Prostate gland (tissue), 2 donors: Measurements from ENCODE around the gene PPP2R5E.

Experiments used
- POLR2A ChIP-seq: fragments of 450-650 bp; IDR thresholded peaks from one replicate; pipeline ENCODE4 v1.6.1; 2016; ENCODE audit warnings: antibody characterized with exemption, mild to moderate bottlenecking
- POLR2AphosphoS5 ChIP-seq: sonication (generic); formaldehyde crosslinking; IDR thresholded peaks from one replicate; pipeline ENCODE4 v1.6.1; 2017; ENCODE audit warnings: antibody characterized with exemption
- TF ChIP-seq, protein P1 (sequence below), 4 experiments: fragments of 200-600 bp in 2 of 4; fragments of 450-650 bp in 2 of 4; sonication (generic) in 2 of 4; IDR thresholded peaks; 1 replicate in 3 of 4; 2 replicates in 1 of 4; pipeline ENCODE4 v1.5.1; 2016 to 2019; ENCODE audit warnings: antibody characterized with exemption in 4 of 4, mild to moderate bottlenecking in 2 of 4, moderate library complexity in 2 of 4

DNA sequence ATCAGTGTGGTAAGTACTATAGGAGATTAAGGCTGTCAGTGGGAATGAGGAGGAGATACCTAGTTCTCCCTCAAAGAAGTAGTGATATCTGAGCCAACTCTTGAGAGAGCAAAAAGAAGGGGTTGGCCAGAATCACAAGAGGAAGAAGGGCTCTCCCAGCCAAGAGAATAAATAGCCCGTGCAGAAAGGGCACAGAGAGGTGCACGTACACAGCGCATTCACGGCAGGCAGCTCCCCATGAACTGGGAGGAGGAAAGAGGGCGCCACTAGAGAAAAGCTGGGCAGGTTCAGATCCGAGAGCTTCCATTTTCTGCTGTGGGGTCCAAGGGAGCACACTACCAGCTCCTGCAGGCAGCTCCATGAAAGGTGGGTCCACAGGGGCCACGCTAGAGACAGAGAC lies 59.9 kb downstream of the PPP2R5E start:
- TF ChIP-seq, protein P1, sequence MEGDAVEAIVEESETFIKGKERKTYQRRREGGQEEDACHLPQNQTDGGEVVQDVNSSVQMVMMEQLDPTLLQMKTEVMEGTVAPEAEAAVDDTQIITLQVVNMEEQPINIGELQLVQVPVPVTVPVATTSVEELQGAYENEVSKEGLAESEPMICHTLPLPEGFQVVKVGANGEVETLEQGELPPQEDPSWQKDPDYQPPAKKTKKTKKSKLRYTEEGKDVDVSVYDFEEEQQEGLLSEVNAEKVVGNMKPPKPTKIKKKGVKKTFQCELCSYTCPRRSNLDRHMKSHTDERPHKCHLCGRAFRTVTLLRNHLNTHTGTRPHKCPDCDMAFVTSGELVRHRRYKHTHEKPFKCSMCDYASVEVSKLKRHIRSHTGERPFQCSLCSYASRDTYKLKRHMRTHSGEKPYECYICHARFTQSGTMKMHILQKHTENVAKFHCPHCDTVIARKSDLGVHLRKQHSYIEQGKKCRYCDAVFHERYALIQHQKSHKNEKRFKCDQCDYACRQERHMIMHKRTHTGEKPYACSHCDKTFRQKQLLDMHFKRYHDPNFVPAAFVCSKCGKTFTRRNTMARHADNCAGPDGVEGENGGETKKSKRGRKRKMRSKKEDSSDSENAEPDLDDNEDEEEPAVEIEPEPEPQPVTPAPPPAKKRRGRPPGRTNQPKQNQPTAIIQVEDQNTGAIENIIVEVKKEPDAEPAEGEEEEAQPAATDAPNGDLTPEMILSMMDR (IDR thresholded peaks at IDR 0.05): no peak
- TF ChIP-seq POLR2AphosphoS5: no peak
- TF ChIP-seq POLR2A: no peak
